Activated CD8-positive, alpha-beta memory T cell treated with anti-CD3 and anti-CD28 coated beads for 48 hours (primary cell): Measurements from ENCODE around the gene MRPL55.

Source experiments
- DNase-seq, 3 experiments: peaks; one replicate each; pipeline ENCODE4 v3.0.0-alpha.2; 2020; ENCODE audit warnings: low read depth in 2 of 3, low spot score in 2 of 3

The MRPL55 gene

GRCh38 chr1:228101994-228102790, 6.9 kb downstream of the MRPL55 start:
- DNase-seq, result no peak

DNA sequence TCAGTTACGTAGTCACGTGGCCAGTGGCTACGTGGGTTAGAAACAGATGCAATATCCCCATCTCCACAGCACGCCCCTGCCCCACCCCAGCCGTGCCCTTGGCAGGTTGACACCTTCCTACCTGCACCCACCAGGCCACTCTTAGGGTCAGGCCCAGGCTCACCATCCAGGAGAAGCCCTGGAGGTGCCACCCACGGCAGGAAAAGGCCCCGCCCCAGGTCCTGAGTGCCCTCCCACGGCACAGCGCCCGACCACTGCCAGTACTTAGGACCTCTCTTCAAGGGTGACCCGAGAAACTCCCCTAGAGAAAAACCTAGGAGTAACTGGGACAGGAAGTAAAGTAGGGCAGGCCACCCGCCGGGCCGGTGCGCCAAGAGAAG, 7.5 kb downstream of the MRPL55 start:
- DNase-seq, result no peak

GRCh38 chr1:228100822-228101613, 8.1 kb downstream of the MRPL55 start:
- DNase-seq, result no peak

DNA sequence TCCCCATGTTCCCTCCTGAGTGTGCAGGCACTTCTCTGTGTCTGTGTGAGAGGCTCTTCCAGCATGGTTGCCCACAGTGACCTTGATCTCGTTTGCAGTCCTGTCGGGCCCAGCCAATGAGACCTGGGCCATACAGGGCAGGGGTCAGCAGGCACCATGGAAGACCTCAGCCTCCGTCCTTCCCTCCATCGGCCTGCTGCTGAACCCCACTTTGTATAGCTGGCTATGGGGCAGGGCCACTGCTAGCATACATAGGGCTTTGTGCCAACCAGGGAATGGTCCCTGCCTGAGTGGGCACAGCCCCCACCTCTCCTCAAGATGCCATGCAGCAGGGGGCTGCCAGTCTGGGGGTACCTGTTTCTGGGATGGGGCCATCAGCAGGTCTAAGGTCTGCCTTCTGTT, 9.8 kb downstream of the MRPL55 start:
- DNase-seq, result no peak

DNA sequence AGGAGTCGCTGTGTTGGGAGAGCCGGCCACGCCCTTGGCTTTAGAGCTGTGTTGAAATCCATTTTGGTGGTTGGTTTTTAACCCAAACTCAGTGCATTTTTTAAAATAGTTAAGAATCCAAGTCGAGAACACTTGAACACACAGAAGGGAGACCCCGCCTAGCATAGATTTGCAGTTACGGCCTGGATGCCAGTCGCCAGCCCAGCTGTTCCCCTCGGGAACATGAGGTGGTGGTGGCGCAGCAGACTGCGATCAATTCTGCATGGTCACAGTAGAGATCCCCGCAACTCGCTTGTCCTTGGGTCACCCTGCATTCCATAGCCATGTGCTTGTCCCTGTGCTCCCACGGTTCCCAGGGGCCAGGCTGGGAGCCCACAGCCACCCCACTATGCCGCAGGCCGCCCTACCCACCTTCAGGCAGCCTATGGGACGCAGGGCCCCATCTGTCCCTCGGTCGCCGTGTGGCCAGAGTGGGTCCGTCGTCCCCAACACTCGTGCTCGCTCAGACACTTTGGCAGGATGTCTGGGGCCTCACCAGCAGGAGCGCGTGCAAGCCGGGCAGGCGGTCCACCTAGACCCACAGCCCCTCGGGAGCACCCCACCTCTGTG, 10.7 kb downstream of the MRPL55 start:
- no peak for DNase-seq

- no peak for DNase-seq
These were observed 11.6 kb downstream of the MRPL55 start for GRCh38 chr1:228097333-228098081.

DNA sequence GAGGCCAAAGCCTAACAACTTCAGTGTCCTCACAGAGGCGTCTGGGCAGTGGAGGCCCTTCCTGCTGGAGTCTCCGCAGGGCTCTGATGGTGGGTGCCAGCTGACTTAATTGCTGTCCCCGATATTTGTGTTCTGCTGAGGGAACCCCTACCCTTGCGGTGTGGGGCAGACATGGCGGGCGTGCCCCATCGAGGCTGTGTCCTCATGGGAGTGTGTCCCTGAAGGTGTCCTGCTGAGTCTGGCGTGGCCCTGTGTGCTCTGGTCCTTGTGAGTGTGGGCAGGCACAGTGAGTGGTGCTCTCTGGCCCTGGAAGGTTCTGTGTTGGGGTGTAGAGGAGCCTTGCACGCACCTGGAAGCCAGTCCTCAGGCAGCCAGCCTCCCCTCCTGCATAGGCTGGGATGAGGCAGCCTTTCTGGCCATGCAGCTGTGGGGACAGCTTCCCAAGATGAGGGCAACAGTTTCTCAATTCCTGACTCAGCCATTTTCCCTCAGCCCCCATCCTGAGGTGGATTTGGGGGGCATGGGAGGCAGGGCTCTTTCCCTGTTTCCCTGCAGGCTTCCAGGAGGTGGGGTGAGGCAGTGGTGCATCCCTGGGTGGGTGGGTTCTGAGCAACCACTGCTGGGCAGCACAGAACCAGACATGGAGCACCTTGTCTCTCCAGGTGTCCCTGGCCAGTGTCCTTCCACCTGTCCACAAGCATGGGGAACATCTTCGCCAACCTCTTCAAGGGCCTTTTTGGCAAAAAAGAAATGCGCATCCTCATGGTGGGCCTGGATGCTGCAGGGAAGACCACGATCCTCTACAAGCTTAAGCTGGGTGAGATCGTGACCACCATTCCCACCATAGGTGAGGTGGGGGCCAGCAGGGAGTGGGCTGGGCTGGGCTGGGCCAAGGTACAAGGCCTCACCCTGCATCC, 12.4 kb downstream of the MRPL55 start:
- no peak for DNase-seq

DNA sequence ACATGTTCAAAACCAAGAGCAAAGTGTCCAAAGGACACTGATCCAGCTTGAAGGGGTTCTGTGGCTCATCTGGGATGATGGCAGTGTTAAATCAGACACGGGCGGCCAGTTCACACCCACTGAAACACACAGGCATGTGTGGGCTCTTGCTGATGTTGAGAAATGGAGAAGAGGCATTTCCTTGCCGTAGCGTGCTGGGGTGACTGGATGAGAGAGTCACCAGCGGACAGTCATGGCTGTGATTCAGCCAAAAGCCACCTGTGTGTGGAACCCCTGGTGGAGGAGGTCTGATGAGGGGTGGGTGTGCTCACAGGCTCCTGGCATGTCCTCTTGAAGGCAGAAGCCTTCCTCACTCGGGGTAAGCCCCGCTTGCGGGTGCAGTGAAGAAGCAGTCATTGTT, 13.2 kb downstream of the MRPL55 start:
- DNase-seq, result no peak

- DNase-seq, result no peak
These were observed 13.9 kb downstream of the MRPL55 start for GRCh38 chr1:228095161-228095560.

GRCh38 chr1:228094432-228095016, 14.6 kb downstream of the MRPL55 start:
- DNase-seq, result no peak

- DNase-seq, result no peak
These were observed 15.8 kb downstream of the MRPL55 start for GRCh38 chr1:228093050-228093906.

- no peak for DNase-seq
These were observed 16.6 kb downstream of the MRPL55 start for GRCh38 chr1:228092342-228093049.

DNA sequence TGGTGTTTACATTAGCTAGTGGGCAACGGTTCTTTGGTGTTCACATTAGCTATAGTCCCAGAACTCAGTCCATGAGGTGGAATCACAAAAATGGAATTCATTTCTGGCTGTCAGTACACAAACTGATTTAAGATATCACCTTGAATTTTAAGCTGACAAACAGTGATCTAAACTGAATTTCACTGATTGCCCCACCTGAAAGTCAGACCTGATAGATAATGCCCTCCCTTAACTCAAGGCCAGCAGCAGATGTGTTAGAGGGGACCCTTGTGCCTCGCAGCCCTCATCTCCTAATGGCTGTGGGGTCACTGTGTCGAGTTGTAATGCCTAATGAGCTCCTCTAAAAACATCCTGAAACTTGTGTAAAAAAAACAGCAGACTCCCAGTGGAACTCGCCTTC, 18.0 kb downstream of the MRPL55 start:
- DNase-seq, result no peak

GRCh38 chr1:228090613-228091081, 18.5 kb downstream of the MRPL55 start:
- DNase-seq, result no peak

DNA sequence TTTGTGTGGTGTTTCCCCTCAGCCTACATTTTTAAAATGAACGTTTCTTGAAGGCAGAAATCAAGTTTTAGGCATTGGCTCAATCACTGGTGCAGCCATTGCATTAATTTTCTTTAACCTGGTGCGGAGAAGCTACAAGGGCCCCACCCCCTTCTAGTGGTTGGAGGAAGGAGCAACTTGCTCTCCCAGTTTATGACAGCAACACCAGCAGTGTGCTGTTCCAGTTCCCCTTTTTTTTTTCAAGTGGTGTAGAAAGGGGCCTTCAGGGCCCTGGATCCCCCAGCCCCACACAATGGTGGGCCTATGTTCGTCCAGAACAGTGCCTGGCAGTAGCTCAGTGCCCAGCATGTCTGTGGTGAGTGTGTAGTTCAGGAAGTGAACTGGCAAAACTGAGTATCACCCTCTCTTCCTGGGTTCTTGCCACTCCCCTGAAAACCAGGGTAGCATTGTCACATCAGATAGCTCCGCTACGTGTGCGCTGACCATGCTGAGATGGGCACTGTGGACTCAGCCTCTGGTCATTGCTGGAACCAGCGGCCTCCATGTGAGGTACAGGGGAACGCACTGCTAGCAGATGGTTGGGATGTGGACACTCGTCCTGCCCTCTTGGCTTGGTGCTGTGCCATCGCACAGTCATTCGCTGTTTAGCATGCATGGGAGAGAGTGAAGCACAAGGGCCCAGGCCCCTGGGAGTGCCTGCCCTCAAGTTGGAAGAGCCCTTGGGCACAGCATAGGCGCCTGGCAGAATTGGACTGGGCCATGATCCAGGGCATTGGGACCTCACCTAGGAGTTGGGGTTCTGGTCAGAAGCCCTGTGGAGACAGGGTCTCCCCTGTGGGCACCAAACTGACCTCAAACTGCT, 19.3 kb downstream of the MRPL55 start:
- no peak for DNase-seq

- DNase-seq, result no peak
These were observed 20.3 kb downstream of the MRPL55 start for GRCh38 chr1:228088586-228089498.
